ENCODE data around the gene GALNTL6. TPM values are rescaled to one million over a fixed set of nuclear protein-coding genes. Genes with fewer than 3 reads are reported as not detected.

Gene GALNTL6
- total RNA-seq, 4 donors from 2014 or later, result 0.67 to 0.70 TPM; not detected in 2

- H3K27me3 ChIP-seq, result no peaks in the 10 kb centered on the region
- no peak overlapping the region for H3K4me3 ChIP-seq
- no peaks in the 10 kb centered on the region for H3K36me3 ChIP-seq
- DNase-seq, result no peak
- no peak overlapping the region for H3K27ac ChIP-seq
- TF ChIP-seq CTCF (IDR thresholded peaks at IDR 0.05) (no peak), POLR2A (IDR thresholded peaks at IDR 0.05) (no peak)
- H3K9me3 ChIP-seq, result no peaks in the 10 kb centered on the region
- peaks cover 0 to 13% (median 0%) of the 10 kb centered on the region in 4 donors for H3K4me1 ChIP-seq
These were observed 1189.8 kb downstream of the GALNTL6 start for GRCh38 chr4:173002830-173003561.

GRCh38 chr4:173005912-173006633 is 1192.9 kb downstream of the GALNTL6 start:
- peaks cover 0 to 13% (median 0%) of the 10 kb centered on the region in 4 donors for H3K4me1 ChIP-seq
- H3K4me3 ChIP-seq, result no peak overlapping the region
- H3K27ac ChIP-seq, result peak overlapping the region in 1 of 4 donors; percentile 58
- no peaks in the 10 kb centered on the region for H3K9me3 ChIP-seq
- TF ChIP-seq POLR2A (IDR thresholded peaks at IDR 0.05) (no peak), CTCF (IDR thresholded peaks at IDR 0.05) (no peak)
- no peaks in the 10 kb centered on the region for H3K36me3 ChIP-seq
- no peak for DNase-seq
- no peaks in the 10 kb centered on the region for H3K27me3 ChIP-seq

- no peak for DNase-seq
- Histone ChIP-seq H3K4me1 (peaks cover 0 to 13% (median 0%) of the 10 kb centered on the region in 4 donors), H3K9me3 (no peaks in the 10 kb centered on the region), H3K4me3 (no peak overlapping the region), H3K27ac (no peak overlapping the region), H3K27me3 (no peaks in the 10 kb centered on the region), H3K36me3 (no peaks in the 10 kb centered on the region)
- TF ChIP-seq CTCF (IDR thresholded peaks at IDR 0.05) (no peak), POLR2A (IDR thresholded peaks at IDR 0.05) (no peak)
These were observed 1195.2 kb downstream of the GALNTL6 start for GRCh38 chr4:173008436-173008835.

- H3K4me3 ChIP-seq, result no peak overlapping the region
- no peaks in the 10 kb centered on the region for H3K9me3 ChIP-seq
- no peaks in the 10 kb centered on the region for H3K27me3 ChIP-seq
- no peak for TF ChIP-seq POLR2A (IDR thresholded peaks at IDR 0.05)
- TF ChIP-seq CTCF (IDR thresholded peaks at IDR 0.05), result no peak
- H3K36me3 ChIP-seq, result no peaks in the 10 kb centered on the region
- H3K4me1 ChIP-seq, result peaks cover 0 to 13% (median 0%) of the 10 kb centered on the region in 4 donors
- no peak for DNase-seq
- no peak overlapping the region for H3K27ac ChIP-seq
These were observed 1196.1 kb downstream of the GALNTL6 start for GRCh38 chr4:173009129-173009823.

GRCh38 chr4:173012608-173013007 is 1199.4 kb downstream of the GALNTL6 start:
- no peak overlapping the region for H3K27ac ChIP-seq
- no peaks in the 10 kb centered on the region for H3K4me1 ChIP-seq
- H3K27me3 ChIP-seq, result no peaks in the 10 kb centered on the region
- DNase-seq, result no peak
- H3K9me3 ChIP-seq, result no peaks in the 10 kb centered on the region
- no peak for TF ChIP-seq CTCF (IDR thresholded peaks at IDR 0.05)
- TF ChIP-seq POLR2A (IDR thresholded peaks at IDR 0.05), result no peak
- no peaks in the 10 kb centered on the region for H3K36me3 ChIP-seq
- H3K4me3 ChIP-seq, result no peak overlapping the region

All from Peyer's patch (tissue), 4 donors.